Central memory CD8-positive, alpha-beta T cell (primary cell): Measurements from ENCODE around the gene ACSS3.

ENCODE experiments used
- ATAC-seq: fragments of 150-1000 bp; cut with Tn5 transposase; replicated peaks from 2 replicates; pipeline ENCODE4 v1.10.0; 2022; ENCODE audit warnings: mild to moderate bottlenecking, moderate FRiP score, moderate number of reproducible peaks; ENCODE audit not compliant: poor library complexity, severe bottlenecking; ENCODE audit errors: extremely low read depth
- DNase-seq, 2 donors: peaks; one replicate each; pipeline ENCODE4 v3.0.0; 2021; ENCODE audit warnings: low spot score in 2 of 2
- H3K27ac Mint-ChIP-seq: one replicate; pipeline ENCODE4 v1.8.0; 2022; ENCODE audit warnings: low read depth, mild to moderate bottlenecking, moderate library complexity, mixed read lengths
- H3K27me3 Mint-ChIP-seq: one replicate; pipeline ENCODE4 v1.8.0; 2022; ENCODE audit warnings: mixed read lengths
- H3K36me3 Mint-ChIP-seq: one replicate; pipeline ENCODE4 v1.8.0; 2022; ENCODE audit warnings: mild to moderate bottlenecking, moderate library complexity, mixed read lengths; ENCODE audit not compliant: insufficient read depth
- H3K4me1 Mint-ChIP-seq: one replicate; pipeline ENCODE4 v1.8.0; 2022; ENCODE audit warnings: mixed read lengths
- H3K4me3 Mint-ChIP-seq: one replicate; pipeline ENCODE4 v1.8.0; 2022; ENCODE audit warnings: mild to moderate bottlenecking, moderate library complexity, mixed read lengths
- H3K9me3 Mint-ChIP-seq: one replicate; pipeline ENCODE4 v1.8.0; 2022; ENCODE audit warnings: mixed read lengths

Gene ACSS3

DNA sequence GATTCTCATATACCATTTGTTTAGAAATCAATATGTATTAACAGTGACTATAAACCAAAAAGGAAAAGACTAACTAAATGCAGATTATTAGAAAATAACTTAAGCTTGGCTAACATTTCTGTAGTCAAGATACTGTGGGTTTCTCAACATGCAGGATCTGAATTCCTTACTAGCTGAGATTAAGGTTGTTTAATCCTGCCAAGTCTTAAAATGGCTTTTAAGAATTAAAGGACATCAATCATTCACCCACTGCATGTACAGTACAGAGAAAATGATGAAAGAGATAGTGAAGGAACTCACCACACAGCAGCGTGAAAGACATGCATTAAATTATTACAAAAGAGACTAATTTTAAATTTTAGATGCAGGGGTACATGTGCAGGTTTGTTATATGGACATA lies 3.8 kb downstream of the ACSS3 start:
- Mint-ChIP-seq H3K27me3 (no peaks in the 10 kb centered on the region), H3K4me1 (no peaks in the 10 kb centered on the region), H3K27ac (no peak overlapping the region), H3K36me3 (peaks cover 2% of the 10 kb centered on the region), H3K9me3 (peaks cover 29% of the 10 kb centered on the region), H3K4me3 (no peak overlapping the region)
- no peak for ATAC-seq
- no peak for DNase-seq

DNA sequence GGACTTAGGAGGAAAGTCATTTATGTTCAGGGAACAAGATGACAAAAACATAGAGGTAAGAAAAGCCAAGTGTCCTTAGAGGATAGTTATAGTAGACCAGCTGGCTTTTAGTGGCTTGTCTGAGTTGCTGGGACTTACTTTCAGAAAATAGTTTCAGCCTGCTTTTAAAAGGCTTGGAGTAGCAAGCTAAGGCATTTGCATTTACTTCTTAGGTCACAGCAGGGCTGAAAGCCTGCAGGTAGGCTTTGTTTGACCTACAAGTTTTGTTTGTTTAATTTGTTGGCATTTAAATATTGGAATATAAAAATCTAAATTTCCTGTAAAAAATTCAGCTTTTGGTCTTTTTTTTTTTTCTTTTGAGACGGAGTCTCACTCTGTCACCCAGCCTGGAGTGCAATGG lies 5.1 kb downstream of the ACSS3 start:
- Mint-ChIP-seq H3K9me3 (peaks cover 22% of the 10 kb centered on the region), H3K4me1 (no peaks in the 10 kb centered on the region), H3K27me3 (no peaks in the 10 kb centered on the region), H3K4me3 (no peak overlapping the region), H3K27ac (no peak overlapping the region), H3K36me3 (no peaks in the 10 kb centered on the region)
- ATAC-seq = no peak
- no peak for DNase-seq

DNA sequence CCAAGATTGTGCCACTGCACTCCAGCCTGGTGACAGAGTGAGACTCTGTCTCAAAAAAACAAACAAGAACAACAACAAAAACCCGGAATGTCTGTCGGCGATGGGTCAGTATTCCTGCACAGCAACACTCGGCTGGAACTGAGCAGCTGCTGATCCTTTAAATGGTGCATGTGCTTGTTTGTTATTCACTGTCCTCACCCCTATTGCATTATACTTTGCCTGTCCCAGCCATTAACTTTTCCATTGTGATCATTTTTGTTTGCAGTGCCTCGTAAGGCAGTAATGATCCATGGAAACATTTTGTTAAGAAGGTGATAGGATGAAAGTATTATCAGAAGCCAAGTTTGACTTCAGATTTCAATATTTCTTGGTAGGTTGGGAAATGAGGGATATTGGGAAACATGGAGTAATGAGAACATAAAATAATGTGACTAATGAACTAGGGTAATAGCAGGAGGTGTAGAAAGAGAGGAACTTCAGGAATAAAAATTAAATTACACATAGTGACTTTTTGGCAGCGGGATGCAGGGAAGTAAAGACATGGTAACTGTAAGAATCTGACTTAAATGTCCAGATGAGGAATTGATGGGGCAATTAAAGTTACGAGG lies 6.1 kb downstream of the ACSS3 start:
- H3K27ac Mint-ChIP-seq = no peak overlapping the region
- DNase-seq = no peak
- peaks cover 22% of the 10 kb centered on the region for H3K9me3 Mint-ChIP-seq
- no peaks in the 10 kb centered on the region for H3K4me1 Mint-ChIP-seq
- no peak overlapping the region for H3K4me3 Mint-ChIP-seq
- H3K27me3 Mint-ChIP-seq = no peaks in the 10 kb centered on the region
- no peaks in the 10 kb centered on the region for H3K36me3 Mint-ChIP-seq
- ATAC-seq = no peak

DNA sequence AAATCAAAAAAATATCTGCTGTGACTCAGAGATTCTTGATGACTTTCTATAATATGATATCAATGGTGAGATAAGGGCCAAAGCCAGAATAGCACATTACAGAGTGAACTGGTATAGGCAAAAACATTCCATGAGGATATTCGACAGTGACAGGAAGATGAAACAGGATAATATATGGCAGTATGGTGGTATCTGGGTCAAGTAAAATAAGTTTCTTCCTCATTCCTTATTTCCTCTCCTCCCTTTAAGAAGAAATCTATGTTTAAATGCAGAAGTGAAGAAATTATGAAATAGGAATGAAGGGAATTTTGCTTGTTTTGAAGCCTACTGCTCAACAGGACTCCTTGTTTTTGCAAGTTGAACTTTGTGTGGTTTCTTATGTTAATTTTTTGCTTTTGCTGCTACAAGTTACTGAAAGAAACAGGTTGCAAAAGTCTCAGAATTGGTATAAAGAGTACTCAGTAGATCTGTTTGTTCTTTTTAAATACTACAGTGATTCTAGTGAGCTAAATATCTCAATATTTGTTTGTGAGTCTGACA lies 7.0 kb downstream of the ACSS3 start:
- ATAC-seq = no peak
- H3K36me3 Mint-ChIP-seq = no peaks in the 10 kb centered on the region
- no peaks in the 10 kb centered on the region for H3K4me1 Mint-ChIP-seq
- no peak for DNase-seq
- H3K4me3 Mint-ChIP-seq = no peak overlapping the region
- H3K27me3 Mint-ChIP-seq = no peaks in the 10 kb centered on the region
- no peak overlapping the region for H3K27ac Mint-ChIP-seq
- H3K9me3 Mint-ChIP-seq = peaks cover 20% of the 10 kb centered on the region

DNA sequence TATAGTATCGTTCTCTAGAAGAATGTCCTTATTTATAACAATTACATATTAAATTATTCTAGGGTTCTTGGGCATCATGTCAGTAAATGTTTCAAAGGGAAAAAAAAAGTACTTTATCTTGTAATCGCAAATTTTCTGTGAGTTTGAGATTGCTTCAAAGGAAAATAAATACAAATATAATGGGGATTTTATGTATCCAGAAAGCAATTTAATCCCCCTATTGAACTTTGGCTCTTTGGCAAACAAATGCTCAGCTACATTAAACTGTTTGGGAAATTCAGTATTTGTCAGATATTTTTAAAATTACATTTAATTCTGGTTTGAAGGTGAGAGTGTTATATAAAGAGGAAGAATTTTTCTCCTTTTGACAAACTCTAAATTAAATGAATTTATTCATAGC lies 8.0 kb downstream of the ACSS3 start:
- no peaks in the 10 kb centered on the region for H3K36me3 Mint-ChIP-seq
- ATAC-seq (no peak), DNase-seq (no peak)
- H3K9me3 Mint-ChIP-seq = peaks cover 11% of the 10 kb centered on the region
- no peak overlapping the region for H3K4me3 Mint-ChIP-seq
- no peaks in the 10 kb centered on the region for H3K27me3 Mint-ChIP-seq
- H3K4me1 Mint-ChIP-seq = no peaks in the 10 kb centered on the region
- no peak overlapping the region for H3K27ac Mint-ChIP-seq

DNA sequence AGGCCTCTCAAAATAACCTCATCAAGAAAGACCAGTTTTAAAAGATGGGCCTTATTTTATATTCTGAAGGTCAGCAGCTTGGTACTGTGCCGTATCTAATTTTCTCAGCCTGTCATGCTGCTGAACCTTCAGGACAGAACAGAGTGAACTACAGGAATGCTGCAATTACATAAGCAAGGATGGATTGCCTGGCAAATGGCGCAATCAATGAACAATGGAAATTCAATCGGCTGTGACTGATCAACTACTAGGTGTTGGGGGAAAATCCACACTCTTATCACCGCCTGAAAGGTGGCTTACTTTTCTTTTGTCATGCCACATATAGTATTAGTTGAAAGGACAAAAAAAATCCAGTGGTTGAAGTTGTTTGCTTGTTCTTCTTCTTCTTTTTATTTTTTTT lies 8.5 kb downstream of the ACSS3 start:
- Mint-ChIP-seq H3K36me3 (no peaks in the 10 kb centered on the region), H3K9me3 (peaks cover 11% of the 10 kb centered on the region), H3K27me3 (no peaks in the 10 kb centered on the region), H3K4me3 (no peak overlapping the region), H3K4me1 (no peaks in the 10 kb centered on the region), H3K27ac (no peak overlapping the region)
- DNase-seq (no peak), ATAC-seq (no peak)

DNA sequence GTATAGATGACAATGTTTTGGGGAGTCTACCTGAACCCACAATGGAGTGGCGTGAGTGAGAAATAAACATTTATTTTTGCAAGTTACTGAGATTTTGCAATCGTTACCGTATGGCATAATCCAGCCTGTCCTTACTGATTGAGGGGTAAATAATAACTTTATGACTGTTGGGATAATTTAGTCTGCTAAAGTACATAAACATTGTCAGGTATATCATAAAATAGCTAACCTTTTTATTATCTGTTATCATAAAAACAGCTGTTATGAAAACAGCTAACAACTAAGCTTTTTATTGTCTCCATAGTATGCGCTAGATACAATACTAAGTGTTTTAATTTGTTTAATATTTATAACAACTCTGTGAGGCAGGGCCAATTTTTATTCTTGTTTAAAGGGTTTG lies 10.3 kb downstream of the ACSS3 start:
- H3K9me3 Mint-ChIP-seq = peaks cover 11% of the 10 kb centered on the region
- no peak overlapping the region for H3K4me3 Mint-ChIP-seq
- no peaks in the 10 kb centered on the region for H3K36me3 Mint-ChIP-seq
- DNase-seq (no peak), ATAC-seq (no peak)
- no peak overlapping the region for H3K27ac Mint-ChIP-seq
- no peaks in the 10 kb centered on the region for H3K4me1 Mint-ChIP-seq
- no peaks in the 10 kb centered on the region for H3K27me3 Mint-ChIP-seq

DNA sequence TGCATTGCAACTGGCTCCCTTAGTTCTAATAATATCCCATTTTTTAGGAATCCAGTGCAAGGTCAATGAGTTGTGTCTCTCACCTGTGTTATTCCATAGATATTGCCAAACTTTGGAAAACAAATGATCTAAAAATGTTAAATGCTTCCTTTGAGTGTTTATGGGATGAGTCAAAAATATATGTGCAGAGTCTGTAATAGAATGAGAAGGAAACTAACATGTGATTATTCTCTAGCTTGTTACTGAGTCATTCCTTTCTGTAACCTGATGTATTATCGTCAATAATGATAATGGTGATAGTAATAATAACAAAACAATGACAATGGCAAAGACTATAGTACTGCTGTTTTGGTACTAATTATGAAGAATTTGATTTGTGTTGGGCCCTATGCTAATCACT lies 11.5 kb downstream of the ACSS3 start:
- no peak overlapping the region for H3K27ac Mint-ChIP-seq
- H3K4me3 Mint-ChIP-seq = no peak overlapping the region
- H3K27me3 Mint-ChIP-seq = no peaks in the 10 kb centered on the region
- ATAC-seq = no peak
- H3K4me1 Mint-ChIP-seq = no peaks in the 10 kb centered on the region
- peaks cover 8% of the 10 kb centered on the region for H3K9me3 Mint-ChIP-seq
- DNase-seq = no peak
- no peaks in the 10 kb centered on the region for H3K36me3 Mint-ChIP-seq

DNA sequence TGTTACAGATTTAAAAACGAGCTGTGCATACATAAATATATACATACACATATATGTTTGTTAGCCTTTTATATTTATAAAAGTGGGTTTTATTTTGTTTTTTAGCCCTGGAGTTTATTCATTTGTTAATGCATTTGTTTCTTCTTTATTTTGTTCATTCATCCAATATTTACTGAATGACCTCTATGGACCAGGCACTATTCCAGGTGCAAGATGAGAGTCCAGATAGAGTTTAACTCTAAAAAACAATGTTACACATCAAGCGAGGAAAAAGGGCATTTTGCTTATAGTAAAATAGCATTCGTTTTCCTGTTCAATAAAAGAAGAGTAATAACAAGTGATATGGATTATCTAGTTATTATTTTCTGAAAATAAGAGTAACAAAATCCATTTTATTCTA lies 14.2 kb downstream of the ACSS3 start:
- Mint-ChIP-seq H3K4me3 (no peak overlapping the region), H3K36me3 (no peaks in the 10 kb centered on the region), H3K27me3 (no peaks in the 10 kb centered on the region), H3K9me3 (peaks cover 4% of the 10 kb centered on the region), H3K27ac (no peak overlapping the region), H3K4me1 (no peaks in the 10 kb centered on the region)
- no peak for ATAC-seq
- DNase-seq = no peak

DNA sequence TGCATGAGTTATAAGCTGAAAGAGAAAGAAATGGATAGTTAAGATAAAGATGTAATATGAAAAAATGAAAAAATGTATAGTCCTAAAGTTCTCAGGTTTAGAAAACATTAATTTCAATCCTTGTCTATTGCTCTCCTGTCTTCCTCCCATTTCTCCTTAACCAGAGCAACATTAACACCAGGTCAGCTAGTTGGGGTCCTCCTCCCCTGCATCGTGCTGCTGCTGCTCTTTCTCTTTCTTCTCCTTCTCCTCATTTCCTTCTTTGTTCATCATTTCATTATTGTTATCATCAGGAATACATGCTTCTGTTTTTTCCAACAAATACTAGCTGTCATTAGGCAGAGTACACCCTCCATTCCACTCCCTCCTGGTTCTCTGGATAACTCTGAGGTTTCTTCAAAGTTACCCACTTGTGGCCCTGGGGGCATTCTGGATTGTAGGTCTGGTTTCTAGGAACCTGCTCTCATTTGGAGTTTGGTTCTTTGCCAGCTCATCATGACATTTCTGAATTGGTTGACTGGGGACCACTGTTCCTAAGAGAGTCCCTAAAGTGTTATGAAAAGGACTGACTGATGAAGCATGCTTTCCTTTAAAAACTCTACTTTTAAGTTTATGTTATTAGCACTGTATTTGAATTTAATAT lies 17.0 kb downstream of the ACSS3 start:
- DNase-seq = no peak
- H3K27me3 Mint-ChIP-seq = no peaks in the 10 kb centered on the region
- H3K4me3 Mint-ChIP-seq = no peak overlapping the region
- peaks cover 14% of the 10 kb centered on the region for H3K9me3 Mint-ChIP-seq
- no peak overlapping the region for H3K27ac Mint-ChIP-seq
- no peaks in the 10 kb centered on the region for H3K36me3 Mint-ChIP-seq
- ATAC-seq = no peak
- no peaks in the 10 kb centered on the region for H3K4me1 Mint-ChIP-seq

DNA sequence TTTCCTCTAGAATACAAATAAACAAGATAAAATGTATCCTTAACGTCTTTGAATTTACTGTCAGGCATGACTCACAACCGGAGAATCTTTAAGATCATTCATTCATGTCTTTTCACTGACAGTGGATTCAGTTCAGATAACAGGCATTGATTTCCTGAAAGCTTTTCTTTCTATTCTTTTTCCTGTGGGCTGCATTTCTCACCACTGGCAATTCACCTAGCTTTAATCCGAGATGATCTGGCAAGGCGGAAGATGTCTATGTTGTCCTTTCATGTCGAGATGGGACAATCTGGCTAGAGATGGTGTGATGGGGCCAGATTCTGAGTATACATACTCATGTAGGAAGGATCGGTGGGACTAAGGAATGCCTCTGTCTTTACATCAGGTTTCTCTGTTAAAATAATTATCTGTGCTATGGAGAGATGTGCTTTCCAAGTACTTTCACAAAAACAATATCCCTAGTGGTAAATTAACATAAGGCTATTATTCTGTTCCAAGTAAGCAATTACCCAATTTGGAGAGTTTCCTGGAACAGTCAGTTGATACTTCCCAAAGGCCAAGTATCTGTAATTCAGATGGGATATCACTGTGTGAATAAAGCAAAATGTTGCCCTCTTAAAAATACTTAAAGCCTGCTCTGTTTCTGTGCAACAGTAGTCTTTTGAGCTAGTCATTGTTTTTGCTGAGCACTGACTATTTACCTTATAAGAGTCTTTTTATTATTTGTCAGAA lies 17.8 kb downstream of the ACSS3 start:
- ATAC-seq = no peak
- DNase-seq = no peak
- Mint-ChIP-seq H3K9me3 (peaks cover 14% of the 10 kb centered on the region), H3K27me3 (no peaks in the 10 kb centered on the region), H3K27ac (no peak overlapping the region), H3K4me3 (no peak overlapping the region), H3K4me1 (no peaks in the 10 kb centered on the region), H3K36me3 (no peaks in the 10 kb centered on the region)

DNA sequence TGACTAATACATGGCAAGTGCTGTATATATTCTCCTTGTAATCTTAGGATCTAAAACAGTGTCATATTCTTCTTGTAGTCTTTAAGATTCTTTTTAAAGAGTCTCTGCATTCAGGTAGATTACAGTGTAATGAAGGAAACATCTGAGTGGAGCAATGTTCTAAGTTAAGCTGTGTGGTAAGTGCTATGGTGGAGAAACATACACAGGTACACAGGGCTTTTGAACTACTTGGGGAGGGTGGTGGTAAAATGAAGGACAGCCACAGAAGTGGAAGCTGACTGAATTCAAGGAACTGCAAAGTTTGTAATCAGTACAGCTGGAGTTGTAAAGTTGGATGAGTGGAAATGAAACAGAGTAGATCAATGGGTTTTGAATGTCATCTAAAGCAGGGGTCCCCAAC lies 27.8 kb downstream of the ACSS3 start:
- no peak for ATAC-seq
- no peaks in the 10 kb centered on the region for H3K36me3 Mint-ChIP-seq
- H3K27ac Mint-ChIP-seq = no peak overlapping the region
- H3K4me3 Mint-ChIP-seq = no peak overlapping the region
- H3K4me1 Mint-ChIP-seq = no peaks in the 10 kb centered on the region
- DNase-seq = no peak
- peaks cover 21% of the 10 kb centered on the region for H3K9me3 Mint-ChIP-seq
- H3K27me3 Mint-ChIP-seq = no peaks in the 10 kb centered on the region

DNA sequence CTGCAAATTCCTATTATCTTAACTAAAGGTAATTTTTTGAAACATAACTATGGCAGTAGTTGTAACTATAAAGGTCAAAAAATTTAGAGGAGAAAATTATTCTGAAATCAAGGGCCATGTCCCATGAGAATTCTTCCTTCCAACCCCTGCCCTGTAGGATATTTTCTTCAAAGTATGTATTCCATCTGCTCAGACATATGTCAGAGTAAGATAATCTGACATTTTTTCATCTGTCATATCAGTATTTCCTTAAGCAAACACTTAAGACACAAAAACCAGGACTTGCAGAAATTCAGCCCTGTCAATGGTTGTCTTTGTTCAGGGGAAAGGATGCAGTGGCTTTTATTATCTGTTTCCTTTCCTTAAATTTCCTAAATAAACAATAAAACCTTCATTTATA lies 36.3 kb downstream of the ACSS3 start:
- Mint-ChIP-seq H3K4me3 (no peak overlapping the region), H3K36me3 (no peaks in the 10 kb centered on the region), H3K27ac (no peak overlapping the region), H3K9me3 (peaks cover 23% of the 10 kb centered on the region), H3K27me3 (no peaks in the 10 kb centered on the region), H3K4me1 (no peaks in the 10 kb centered on the region)
- ATAC-seq (no peak), DNase-seq (no peak)
